K562 (cell line): ENCODE data around the gene TRAPPC8. TPM values are rescaled to one million over a fixed set of nuclear protein-coding genes. Genes with fewer than 3 reads are reported as not detected.

ENCODE experiments used
- ARID3A ChIP-seq: IDR thresholded peaks from 2 replicates; pipeline ENCODE4 v1.6.1; 2012; ENCODE audit warnings: low read depth, low read length, improper control_type of control experiment, borderline replicate concordance
- C11orf30 ChIP-seq: fragments of 450-650 bp; IDR thresholded peaks from 2 replicates; pipeline ENCODE4 v1.6.1; 2016; ENCODE audit warnings: low read depth, mild to moderate bottlenecking
- CTCF ChIP-seq, 3 experiments: IDR thresholded peaks in 2 of 3; conservative IDR thresholded peaks in 1 of 3; 2 replicates each; pipeline ENCODE4 v1.5.1; 2011 to 2012; ENCODE audit warnings: low read length in 3 of 3, mild to moderate bottlenecking in 3 of 3, control low read depth in 2 of 3, improper control_type of control experiment in 1 of 3, inconsistent platforms in 1 of 3, low read depth in 1 of 3, mixed read lengths in 1 of 3, moderate library complexity in 1 of 3; ENCODE audit not compliant: insufficient read depth in 2 of 3
- EGR1 ChIP-seq: fragments of 450-650 bp; conservative IDR thresholded peaks from 2 replicates; pipeline ENCODE4 v1.6.1; 2017; ENCODE audit warnings: mild to moderate bottlenecking
- MAFF ChIP-seq: IDR thresholded peaks from 2 replicates; pipeline ENCODE4 v1.6.1; 2012; ENCODE audit warnings: low read length, improper control_type of control experiment
- MAFG ChIP-seq: fragments of 450-650 bp; conservative IDR thresholded peaks from 2 replicates; pipeline ENCODE4 v1.6.1; 2016; ENCODE audit warnings: missing genetic modification characterization, missing compliant biosample characterization
- MAFK ChIP-seq: IDR thresholded peaks from 2 replicates; pipeline ENCODE4 v1.6.1; 2011; ENCODE audit warnings: low read length, improper control_type of control experiment
- MTF1 ChIP-seq: fragments of 250-450 bp; sonication (Bioruptor Pico); IDR thresholded peaks from 2 replicates; pipeline ENCODE4 v1.9.0; 2021; ENCODE audit warnings: moderate library complexity, mild to moderate bottlenecking, inconsistent platforms, borderline replicate concordance
- MXD1 ChIP-seq: fragments of 250-450 bp; sonication (Bioruptor Pico); IDR thresholded peaks from 2 replicates; pipeline ENCODE4 v1.8.0; 2021; ENCODE audit warnings: borderline replicate concordance, mild to moderate bottlenecking, moderate library complexity; ENCODE audit not compliant: poor library complexity, severe bottlenecking
- NR1H2 ChIP-seq: sonication (generic); formaldehyde crosslinking; IDR thresholded peaks from 2 replicates; pipeline ENCODE4 v1.4.0; 2020; ENCODE audit warnings: mild to moderate bottlenecking, missing genetic modification reagents
- REST ChIP-seq, 2 experiments: fragments of 450-650 bp; formaldehyde crosslinking in 1 of 2; IDR thresholded peaks; 2 replicates each; pipeline versions ENCODE4 v1.4.0 to v1.6.1; 2014 to 2020; ENCODE audit warnings: mild to moderate bottlenecking in 2 of 2, borderline replicate concordance in 1 of 2, low read depth in 1 of 2
- ZNF507 ChIP-seq: conservative IDR thresholded peaks from 2 replicates; pipeline ENCODE4 v1.6.1; 2017; ENCODE audit warnings: missing genetic modification characterization, missing compliant biosample characterization
- polyA plus RNA-seq, 8 experiments: library from polyadenylated mRNA; depleted of rRNA in 4 of 8; stranded (reverse) in 5 of 8; unstranded in 3 of 8; fragments of >200 nt; fragmentation: Nextera tagmentation in 2 of 8; fragmentation: Illumina TruSeq in 1 of 8; extraction: Ambion mirVana in 2 of 8; extraction: Trizol in 1 of 8; gene quantifications; 2 replicates each; pipeline versions ENCODE4 v1.2.1 to v1.2.3, GENCODE V29; 2011 to 2014; ENCODE audit warnings: inconsistent platforms in 1 of 8, missing spikeins in 1 of 8
- total RNA-seq, 7 experiments: library from RNA; depleted of rRNA in 6 of 7; stranded (reverse); fragments of >200 nt in 6 of 7; fragmentation: Illumina TruSeq in 2 of 7; extraction: Trizol in 2 of 7; gene quantifications; 2 replicates each; pipeline versions ENCODE4 v1.2.1 to v1.2.3, GENCODE V29; 2011 to 2021; ENCODE audit warnings: low replicate concordance in 1 of 7
- TF ChIP-seq, protein P1 (sequence below): fragments of 200-800 bp; sonication (Bioruptor generic); IDR thresholded peaks from 2 replicates; pipeline ENCODE4 v1.6.1; 2017; ENCODE audit warnings: missing genetic modification characterization, missing compliant biosample characterization

Gene TRAPPC8
- total and polyA plus RNA-seq, 9 of the 15 experiments (the other 6 are each of a cell fraction or from before 2014, with no cell fraction given), result 20.1 to 111 (median 35.6) TPM

DNA sequence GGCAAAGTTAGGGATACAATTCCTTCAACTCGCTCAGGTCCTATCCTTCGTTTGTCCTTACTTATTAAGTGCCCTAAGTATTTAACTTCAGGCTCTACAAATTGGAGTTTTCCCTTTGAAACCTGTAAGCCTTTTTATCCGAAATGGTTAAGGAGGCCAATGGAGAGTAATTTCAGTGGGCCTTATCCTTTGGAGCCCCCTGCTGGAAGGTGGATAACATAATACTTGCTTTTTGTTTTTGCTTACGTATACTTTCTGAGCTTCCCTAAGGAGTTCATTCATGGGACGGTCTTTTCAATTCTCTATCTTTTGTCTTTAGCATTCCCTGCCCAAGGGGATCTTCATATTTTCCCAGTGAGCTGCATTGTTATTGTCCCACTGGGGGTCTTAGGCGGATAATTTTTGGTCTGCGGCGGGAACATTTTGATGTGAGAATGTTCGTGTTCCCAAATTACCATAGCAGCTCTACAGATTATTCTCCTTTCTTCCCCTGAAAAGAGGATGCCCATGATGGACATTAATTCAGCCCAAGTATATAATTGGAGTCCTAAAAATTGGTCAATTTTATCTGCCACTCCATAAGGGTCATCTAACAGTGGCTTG is 34.4 kb upstream of the TRAPPC8 start (continued):
- TF ChIP-seq NR1H2 (CRISPR knock-in tag) (no peak), MAFK (peak; percentile 67; the same call in 1 of the 2 replicates), ZNF507 (tag) (no peak), MXD1 (no peak), MAFF (peak; percentile 68), CTCF (IDR thresholded peaks at IDR 0.05 in 2 of 3, conservative IDR thresholded peaks at IDR 0.05 in 1 of 3; ENCODE audit: insufficient read depth in 2 of 3, low read depth in 1 of 3, low read length in 3 of 3) (peak; percentile 63 to 93 (median 77); a peak in 5 of 6 replicates), ARID3A (0 out of 2 replicates have a peak, but pooled peaks have one; percentile 8), REST (IDR thresholded peaks at IDR 0.05; ENCODE audit: borderline replicate concordance) (peak; percentile 75; the same call in 1 of the 2 replicates), REST (CRISPR knock-in tag; IDR thresholded peaks at IDR 0.05; ENCODE audit: low read depth) (no peak), MAFG (tag) (peak; percentile 73), MTF1 (no peak), C11orf30 (peak; percentile 75), EGR1 (no peak)
- TF ChIP-seq, protein P1, sequence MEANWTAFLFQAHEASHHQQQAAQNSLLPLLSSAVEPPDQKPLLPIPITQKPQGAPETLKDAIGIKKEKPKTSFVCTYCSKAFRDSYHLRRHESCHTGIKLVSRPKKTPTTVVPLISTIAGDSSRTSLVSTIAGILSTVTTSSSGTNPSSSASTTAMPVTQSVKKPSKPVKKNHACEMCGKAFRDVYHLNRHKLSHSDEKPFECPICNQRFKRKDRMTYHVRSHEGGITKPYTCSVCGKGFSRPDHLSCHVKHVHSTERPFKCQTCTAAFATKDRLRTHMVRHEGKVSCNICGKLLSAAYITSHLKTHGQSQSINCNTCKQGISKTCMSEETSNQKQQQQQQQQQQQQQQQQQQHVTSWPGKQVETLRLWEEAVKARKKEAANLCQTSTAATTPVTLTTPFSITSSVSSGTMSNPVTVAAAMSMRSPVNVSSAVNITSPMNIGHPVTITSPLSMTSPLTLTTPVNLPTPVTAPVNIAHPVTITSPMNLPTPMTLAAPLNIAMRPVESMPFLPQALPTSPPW, result no peak
